Heart right ventricle (tissue), 16 donors: ENCODE data around the gene RAET1L. TPM values are rescaled to one million over a fixed set of nuclear protein-coding genes. Genes with fewer than 3 reads are reported as not detected.

Source experiments
- ATAC-seq, 8 donors: fragments of 200-7000 bp; cut with Tn5 transposase; one replicate each; pipeline ENCODE4 v1.9.1; 2020; ENCODE audit warnings: mild to moderate bottlenecking in 8 of 8, moderate library complexity in 8 of 8, moderate number of reproducible peaks in 1 of 8
- DNase-seq, 2 donors: peaks; one replicate each; pipeline ENCODE4 v3.0.0-alpha.2; 2020
- H3K27ac ChIP-seq, 10 donors: fragments of 200-600 bp; sonication (generic) in 2 of 10; one replicate each; pipeline versions ENCODE4 v1.5.0 to v1.8.0; 2020 to 2022; ENCODE audit warnings: mild to moderate bottlenecking in 3 of 10
- H3K27me3 ChIP-seq, 7 donors: fragments of 200-600 bp; one replicate each; pipeline ENCODE4 v1.8.0; 2021 to 2022; ENCODE audit warnings: mild to moderate bottlenecking in 2 of 7
- H3K36me3 ChIP-seq, 9 donors: fragments of 200-600 bp; sonication (generic) in 1 of 9; one replicate each; pipeline versions ENCODE4 v1.5.0 to v1.8.0; 2020 to 2022; ENCODE audit warnings: mild to moderate bottlenecking in 2 of 9
- H3K4me1 ChIP-seq, 9 donors: fragments of 200-600 bp; sonication (generic) in 1 of 9; one replicate each; pipeline versions ENCODE4 v1.5.0 to v1.8.0; 2020 to 2022; ENCODE audit warnings: mild to moderate bottlenecking in 4 of 9
- H3K4me3 ChIP-seq, 10 donors: fragments of 200-600 bp; sonication (generic) in 2 of 10; one replicate each; pipeline versions ENCODE4 v1.5.0 to v1.8.0; 2020 to 2022; ENCODE audit warnings: mild to moderate bottlenecking in 7 of 10, moderate library complexity in 2 of 10
- H3K9me3 ChIP-seq, 11 donors: fragments of 200-600 bp in 10 of 11; sonication (generic) in 2 of 11; one replicate each; pipeline versions ENCODE4 v1.5.0 to v1.8.0; 2013 to 2022; ENCODE audit warnings: mild to moderate bottlenecking in 2 of 11, control low read depth in 1 of 11, moderate library complexity in 1 of 11
- WGBS, 2 donors: extraction: QIAGEN DNeasy Blood & Tissue Kit; methylation state at CpG; one replicate each; pipeline ENCODE4 v1.1.7; 2013; ENCODE audit warnings: inconsistent platforms in 1 of 2; 5-methylcytosine and 5-hydroxymethylcytosine counted together
- intact Hi-C, 10 donors: fragments of 100-400 bp; cut with DNase I; formaldehyde crosslinking; loops; one replicate each; pipeline versions ENCODE4 v1.11.1 to v1.14.2; 2022
- polyA plus RNA-seq, 2 donors: library from polyadenylated mRNA; stranded (reverse); fragments of 200-250 nt; gene quantifications; one replicate each; pipeline ENCODE4 v1.2.3, GENCODE V29; 2013
- total RNA-seq, 10 donors: library from RNA; stranded (reverse); fragmentation: NEBNext Ultra II Directional in 3 of 10; extraction: Animal tissue kit (Norgen Biotek cat#: 25700) in 3 of 10; gene quantifications; one replicate each; pipeline versions ENCODE4 v1.2.1 to v1.2.4, GENCODE V29; 2021 to 2023
- TF ChIP-seq, protein P1 (sequence below), 9 donors: fragments of 200-600 bp; sonication (generic) in 2 of 9; IDR thresholded peaks; one replicate each; pipeline versions ENCODE4 v1.5.0 to v1.8.0; 2021 to 2022; ENCODE audit warnings: antibody characterized with exemption in 9 of 9, mild to moderate bottlenecking in 5 of 9, moderate library complexity in 1 of 9
- donor health status: Arrhythmogenic right ventricular cardiomyopathy.
- donor health status: ischemic (EF 13 %, LVEDD 7.1; RV severe dilation, severe dysfunction).
- donor health status: healthy with polysubstance abuse.
- donor health status: DM: no; HTN: yes; CAD: no.
- donor health status: DM: no; HTN: no; CAD: no.
- donor health status: ischemic (EF 25% LVEDD 6.9; RV normal size, moderate dysfunction).
- donor health status: ischemic (EF 25% LVEDD 5.7; RV mildly dilated, moderate dysfunction).
- donor health status: healthy.
- donor health status: DM: yes; HTN: yes; CAD: no.
- donor health status: Ischemic cardiomyopathy.
- donor health status: ischemic (EF 35%, LVEDD 5.7; RV mildly dilated, moderate dysfunction).
- donor health status: nonischemic (EF 11% LVEDD 7.7; RV severe dilation, severe dysfunction).
- donor health status: DM: yes; HTN: yes; CAD: no.
- donor health status: PGD.
- donor health status: ischemic (EF 29% LVEDD 5.4; RV normal size, mild dysfunction).
- donor health status: nonischemic (EF 23%, LVEDD 6.1; RV moderate dilation, normal function).

Gene RAET1L
- total and polyA plus RNA-seq, 12 donors = 0.03 TPM; not detected in 11

DNA sequence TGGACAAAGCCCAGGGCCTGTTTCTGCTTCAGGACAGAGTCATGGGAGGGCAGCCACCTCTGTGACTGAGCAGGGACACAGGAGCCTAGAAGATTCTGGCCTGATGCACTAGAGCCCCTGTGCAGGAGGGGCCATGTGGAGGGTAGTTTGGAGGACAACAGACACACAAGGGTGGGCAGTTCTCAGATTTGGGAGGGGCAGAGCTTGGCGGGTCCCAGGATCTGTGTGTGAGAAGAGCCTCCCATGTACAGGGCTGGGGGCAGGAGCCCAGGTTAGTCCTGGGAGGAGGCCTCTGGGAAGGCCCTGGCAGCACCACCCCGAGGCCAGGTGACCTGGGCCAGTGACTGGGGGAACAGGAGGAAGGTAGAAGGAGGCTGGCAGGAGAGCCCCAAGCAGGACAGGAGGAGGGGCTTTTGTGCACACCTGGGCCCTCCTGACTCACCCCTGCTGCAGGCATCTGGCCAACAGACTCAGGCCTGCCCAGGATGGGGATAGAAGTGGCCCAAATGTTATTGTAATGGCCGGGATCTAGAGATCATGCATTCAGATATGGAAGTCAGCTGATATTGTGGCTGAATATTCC is 45.0 kb upstream of the RAET1L start:
- no peak overlapping the region for H3K4me3 ChIP-seq
- no peak for ATAC-seq
- DNase-seq = no peak
- no peak overlapping the region for H3K27ac ChIP-seq
- no peaks in the 10 kb centered on the region for H3K9me3 ChIP-seq
- peaks cover 0 to 10% (median 0%) of the 10 kb centered on the region in 7 donors for H3K27me3 ChIP-seq
- 87 to 92% methylated on average over 3 of the region's 3 CpGs for WGBS, 2 donors
- TF ChIP-seq, protein P1, sequence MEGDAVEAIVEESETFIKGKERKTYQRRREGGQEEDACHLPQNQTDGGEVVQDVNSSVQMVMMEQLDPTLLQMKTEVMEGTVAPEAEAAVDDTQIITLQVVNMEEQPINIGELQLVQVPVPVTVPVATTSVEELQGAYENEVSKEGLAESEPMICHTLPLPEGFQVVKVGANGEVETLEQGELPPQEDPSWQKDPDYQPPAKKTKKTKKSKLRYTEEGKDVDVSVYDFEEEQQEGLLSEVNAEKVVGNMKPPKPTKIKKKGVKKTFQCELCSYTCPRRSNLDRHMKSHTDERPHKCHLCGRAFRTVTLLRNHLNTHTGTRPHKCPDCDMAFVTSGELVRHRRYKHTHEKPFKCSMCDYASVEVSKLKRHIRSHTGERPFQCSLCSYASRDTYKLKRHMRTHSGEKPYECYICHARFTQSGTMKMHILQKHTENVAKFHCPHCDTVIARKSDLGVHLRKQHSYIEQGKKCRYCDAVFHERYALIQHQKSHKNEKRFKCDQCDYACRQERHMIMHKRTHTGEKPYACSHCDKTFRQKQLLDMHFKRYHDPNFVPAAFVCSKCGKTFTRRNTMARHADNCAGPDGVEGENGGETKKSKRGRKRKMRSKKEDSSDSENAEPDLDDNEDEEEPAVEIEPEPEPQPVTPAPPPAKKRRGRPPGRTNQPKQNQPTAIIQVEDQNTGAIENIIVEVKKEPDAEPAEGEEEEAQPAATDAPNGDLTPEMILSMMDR (IDR thresholded peaks at IDR 0.05) = no peak
- H3K36me3 ChIP-seq = no peaks in the 10 kb centered on the region
- intact Hi-C loops = loop anchor here in 3 of 10 donors (10.0 kb wide), 2 partner anchors 744 to 754 kb away; no protein-coding TSS in a partner anchor
- peaks cover 0 to 16% (median 7%) of the 10 kb centered on the region in 9 donors for H3K4me1 ChIP-seq

DNA sequence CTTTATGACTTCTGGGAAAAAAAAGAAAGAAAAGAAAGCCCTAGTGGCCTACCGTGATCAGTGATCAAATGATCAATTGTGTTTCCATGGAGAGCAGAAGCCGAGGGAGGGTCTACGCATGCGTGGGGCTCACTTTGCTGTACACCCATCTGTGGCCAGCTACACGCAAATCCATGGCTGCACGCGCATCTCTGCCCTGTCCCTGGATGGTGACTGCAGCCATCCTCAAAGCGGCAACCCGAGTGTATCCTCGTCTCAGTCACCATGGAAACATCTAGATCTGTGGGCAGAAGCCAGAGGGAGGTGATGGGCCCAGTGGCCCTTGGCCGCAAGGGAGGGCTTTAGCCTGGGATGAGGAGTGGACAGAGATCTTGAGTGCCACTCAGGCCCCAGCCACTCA is 44.4 kb upstream of the RAET1L start:
- TF ChIP-seq, protein P1 (IDR thresholded peaks at IDR 0.05) = no peak
- peak overlapping the region in 5 of 10 donors; percentile 54 to 87 (median 73) for H3K4me3 ChIP-seq
- WGBS, 2 donors = 87 to 89% methylated on average over 11 of the region's 11 CpGs
- ATAC-seq (no peak), DNase-seq (no peak)
- intact Hi-C loops = loop anchor here in 3 of 10 donors (10.0 kb wide), 2 partner anchors 745 to 755 kb away; no protein-coding TSS in a partner anchor
- peaks cover 0 to 10% (median 0%) of the 10 kb centered on the region in 7 donors for H3K27me3 ChIP-seq
- H3K27ac ChIP-seq = no peak overlapping the region
- peaks cover 0 to 16% (median 7%) of the 10 kb centered on the region in 9 donors for H3K4me1 ChIP-seq
- H3K36me3 ChIP-seq = no peaks in the 10 kb centered on the region
- H3K9me3 ChIP-seq = no peaks in the 10 kb centered on the region

DNA sequence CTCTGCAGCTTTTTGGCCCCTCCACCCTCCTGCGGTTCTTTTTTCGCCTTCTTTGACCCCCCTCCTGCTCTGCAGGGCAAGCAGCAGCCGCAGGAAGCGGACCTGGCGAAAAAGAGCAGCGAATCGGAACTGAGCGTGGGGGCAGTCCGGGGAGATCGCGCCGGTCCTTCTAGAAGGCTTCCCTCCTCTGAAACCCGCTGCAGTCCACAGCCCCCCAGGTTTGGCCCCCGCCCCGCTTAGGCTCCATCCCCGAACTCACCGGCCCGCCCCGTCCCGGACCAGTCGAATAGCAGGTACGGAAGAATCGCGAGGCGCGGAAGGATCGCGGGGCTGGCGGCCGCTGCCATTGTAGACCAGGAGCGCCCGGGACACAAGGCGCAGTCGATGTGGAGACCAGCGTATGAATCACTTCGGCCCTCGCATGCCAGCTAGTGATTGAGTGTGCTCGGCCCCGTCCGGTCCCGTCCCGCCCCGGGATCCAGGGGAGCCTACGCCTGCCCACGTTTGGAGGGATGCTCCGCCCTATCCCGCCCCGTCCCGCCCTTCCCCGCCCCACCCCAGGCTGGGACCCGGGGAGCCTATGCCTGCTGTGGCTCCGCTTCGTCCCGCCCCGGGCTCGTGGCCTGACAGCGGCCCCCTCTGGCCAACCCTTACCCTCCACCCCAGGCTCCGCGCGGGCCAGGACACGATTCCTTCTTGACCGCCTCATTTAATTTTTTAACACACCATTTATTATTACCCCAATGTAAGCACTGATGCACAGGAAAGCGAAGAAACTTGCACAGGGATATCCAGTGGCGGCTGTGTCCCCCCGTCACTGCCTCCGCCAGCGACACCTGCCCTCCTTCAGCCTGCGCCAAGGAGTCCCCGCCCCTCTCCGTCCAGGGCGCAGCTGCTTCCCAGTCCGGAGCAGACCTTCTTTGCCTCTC is 43.7 kb upstream of the RAET1L start, which contains the start of gene ULBP3:
ULBP3 (minus strand) TSS at position 402 of the 929 bp plus-strand sequence; CDS start at position 347, 55 bp downstream.
- Histone ChIP-seq H3K9me3 (no peaks in the 10 kb centered on the region), H3K27me3 (peaks cover 0 to 10% (median 0%) of the 10 kb centered on the region in 7 donors), H3K4me1 (peaks cover 0 to 16% (median 7%) of the 10 kb centered on the region in 9 donors), H3K4me3 (peak within 1 kb of the TSS; percentile 54 to 87 (median 70)), H3K36me3 (no peaks in the 10 kb centered on the region), H3K27ac (peak within 1 kb of the TSS in 5 of 10 donors; percentile 24 to 47 (median 40))
- ATAC-seq (peak; percentile 93 to 97 (median 96)), DNase-seq (peak; percentile 83 to 89)
- intact Hi-C loops = no loop called here
- 4 to 5% methylated on average over 70 to 72 of the region's 72 CpGs for WGBS, 2 donors
- TF ChIP-seq, protein P1 (IDR thresholded peaks at IDR 0.05) = peak; percentile 25 to 72 (median 50)

DNA sequence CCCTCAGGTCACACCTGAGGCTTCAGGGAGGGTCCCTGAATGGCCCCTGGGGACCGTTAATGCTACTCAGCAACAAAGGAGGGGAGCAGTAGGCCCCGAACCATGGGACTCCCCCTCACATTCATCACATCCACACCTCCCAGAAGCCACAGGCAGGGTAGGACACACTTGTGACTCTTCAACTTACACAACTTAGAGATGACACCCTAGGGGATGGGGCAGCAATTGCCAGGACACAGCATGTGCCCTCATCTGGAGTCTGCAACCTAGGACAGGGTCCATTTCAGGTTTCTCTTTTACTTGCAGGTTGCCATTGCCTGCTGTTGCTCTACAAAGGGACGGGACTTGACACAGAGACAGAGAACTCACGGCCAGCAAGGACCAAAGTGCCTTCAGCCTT is 42.8 kb upstream of the RAET1L start:
- ATAC-seq = peak in 4 of 8 donors; percentile 1 to 3 (median 2)
- TF ChIP-seq, protein P1 (IDR thresholded peaks at IDR 0.05) = no peak
- Histone ChIP-seq H3K27ac (peak overlapping the region in 2 of 10 donors; percentile 34 to 47), H3K36me3 (no peaks in the 10 kb centered on the region), H3K4me1 (peaks cover 0 to 16% (median 7%) of the 10 kb centered on the region in 9 donors), H3K4me3 (peak overlapping the region; percentile 54 to 87 (median 70)), H3K27me3 (peaks cover 0 to 10% (median 0%) of the 10 kb centered on the region in 7 donors), H3K9me3 (no peaks in the 10 kb centered on the region)
- intact Hi-C loops = no loop called here
- WGBS, 2 donors = 48 to 59% methylated on average over 4 of the region's 4 CpGs
- no peak for DNase-seq
